GM18907 (cell line): ENCODE measurements around the gene OR11A1.

Experiments
- ATAC-seq: cut with Tn5 transposase; IDR thresholded peaks from one replicate; pipeline ENCODE4 v1.9.1; 2021; ENCODE audit warnings: mild to moderate bottlenecking, moderate library complexity; ENCODE audit not compliant: unreplicated experiment

Gene OR11A1, protein sequence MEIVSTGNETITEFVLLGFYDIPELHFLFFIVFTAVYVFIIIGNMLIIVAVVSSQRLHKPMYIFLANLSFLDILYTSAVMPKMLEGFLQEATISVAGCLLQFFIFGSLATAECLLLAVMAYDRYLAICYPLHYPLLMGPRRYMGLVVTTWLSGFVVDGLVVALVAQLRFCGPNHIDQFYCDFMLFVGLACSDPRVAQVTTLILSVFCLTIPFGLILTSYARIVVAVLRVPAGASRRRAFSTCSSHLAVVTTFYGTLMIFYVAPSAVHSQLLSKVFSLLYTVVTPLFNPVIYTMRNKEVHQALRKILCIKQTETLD

GRCh38 chr6:29456971-29457370, at the start of gene OR11A1, which contains the start of gene OR2H1:
TSS of gene OR11A1 (minus strand) at chr6:29457071. CDS start at chr6:29427641, 29,430 bp downstream.
TSS of gene OR2H1 (plus strand) at chr6:29457155. CDS start at chr6:29461770, 4,615 bp downstream.
- no peak for ATAC-seq

DNA sequence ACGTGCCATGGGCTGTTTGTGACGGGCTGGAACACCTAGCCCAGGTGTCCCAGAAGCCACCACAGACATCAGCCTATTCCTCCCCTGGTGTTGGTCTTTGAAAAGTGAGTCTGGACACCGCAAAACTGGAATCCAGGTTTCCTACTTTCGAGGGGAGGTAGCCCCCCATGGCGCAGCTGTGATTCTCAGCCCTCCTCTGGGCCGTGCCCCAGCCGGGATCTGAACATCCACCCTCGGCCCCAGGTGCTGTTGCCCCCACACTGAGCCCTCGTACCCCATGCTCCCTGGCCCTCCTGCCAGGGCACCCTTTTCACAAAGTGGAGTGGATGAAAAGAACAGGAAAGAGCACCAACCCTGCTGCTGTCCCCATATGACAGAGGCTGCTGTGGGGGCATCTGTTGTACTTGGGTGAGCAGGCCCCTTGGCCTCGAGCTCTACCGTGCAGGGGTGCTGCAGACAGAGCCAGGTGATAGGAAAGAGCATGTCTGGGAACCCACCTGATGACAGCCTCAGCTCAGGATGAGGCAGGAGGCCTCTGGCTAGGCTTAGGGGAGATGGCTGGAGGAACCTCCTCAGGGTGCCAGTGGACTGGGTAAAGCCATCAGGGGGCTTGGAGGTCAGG, 49.7 kb upstream of the OR11A1 start:
- no peak for ATAC-seq

GRCh38 chr6:29505808-29506207, 48.9 kb upstream of the OR11A1 start:
- ATAC-seq: no peak

DNA sequence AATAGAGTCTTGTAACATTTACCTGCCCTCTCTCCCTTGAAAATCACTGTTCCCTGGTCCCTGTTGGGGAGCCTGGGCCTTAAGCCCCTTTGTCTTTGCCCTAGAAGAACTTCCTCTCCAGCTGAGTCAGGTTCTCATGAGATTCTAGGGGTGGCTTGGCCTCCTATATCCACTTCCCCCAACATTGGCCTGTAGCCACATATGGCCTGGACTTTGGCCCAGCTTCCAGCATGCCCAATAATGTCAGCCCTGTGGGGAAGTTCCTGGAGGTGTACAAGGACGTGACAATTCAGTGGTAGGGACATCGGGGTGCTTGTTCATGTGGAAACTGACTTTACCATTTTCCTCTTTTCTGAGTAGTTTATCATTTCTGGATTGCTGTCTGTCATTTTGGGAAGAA, 48.1 kb upstream of the OR11A1 start:
- no peak for ATAC-seq

DNA sequence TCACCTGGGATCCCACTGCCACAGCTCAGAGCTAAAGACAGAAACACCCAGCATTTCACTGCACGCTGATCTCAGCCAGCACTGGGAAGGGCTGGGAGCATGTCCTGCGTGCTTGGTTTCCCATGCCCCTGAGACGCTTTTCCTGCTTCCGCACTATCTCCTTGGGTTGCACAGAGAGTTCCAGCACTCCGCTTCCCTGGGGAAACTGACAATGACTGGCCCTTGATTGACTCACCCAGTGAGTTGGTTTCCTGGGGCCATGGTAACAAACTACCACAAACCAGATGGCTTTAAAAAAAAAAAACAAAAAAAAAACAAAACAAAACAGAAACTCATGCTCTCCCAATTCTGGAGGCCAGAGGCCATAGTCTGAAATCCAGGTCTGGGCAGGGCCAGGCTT, 45.7 kb upstream of the OR11A1 start:
- no peak for ATAC-seq

GRCh38 chr6:29502181-29502580, 45.3 kb upstream of the OR11A1 start:
- no peak for ATAC-seq

DNA sequence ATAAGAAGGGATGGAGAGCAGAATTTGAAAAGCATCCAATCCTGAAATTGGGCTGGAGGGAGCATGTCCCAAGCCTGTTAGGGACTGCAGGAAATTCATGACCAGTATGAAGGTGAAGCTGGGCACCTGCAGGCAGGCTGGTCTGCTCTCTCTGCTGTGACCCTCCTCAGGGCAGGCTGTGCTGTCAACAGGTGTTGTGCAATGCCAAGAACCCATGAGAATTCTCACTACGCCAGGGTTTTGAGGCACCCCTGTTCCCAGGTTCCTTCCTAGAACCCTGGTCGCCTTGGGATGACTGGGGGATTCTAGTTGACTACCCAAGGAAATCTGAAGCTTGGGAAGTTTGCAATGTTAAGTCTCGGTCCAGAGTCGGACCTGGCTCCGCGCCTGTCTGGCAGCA, 44.2 kb upstream of the OR11A1 start:
- no peak for ATAC-seq

- no peak for ATAC-seq
These were observed 43.7 kb upstream of the OR11A1 start for GRCh38 chr6:29500594-29500993.

GRCh38 chr6:29499704-29500103, 42.8 kb upstream of the OR11A1 start:
- no peak for ATAC-seq

DNA sequence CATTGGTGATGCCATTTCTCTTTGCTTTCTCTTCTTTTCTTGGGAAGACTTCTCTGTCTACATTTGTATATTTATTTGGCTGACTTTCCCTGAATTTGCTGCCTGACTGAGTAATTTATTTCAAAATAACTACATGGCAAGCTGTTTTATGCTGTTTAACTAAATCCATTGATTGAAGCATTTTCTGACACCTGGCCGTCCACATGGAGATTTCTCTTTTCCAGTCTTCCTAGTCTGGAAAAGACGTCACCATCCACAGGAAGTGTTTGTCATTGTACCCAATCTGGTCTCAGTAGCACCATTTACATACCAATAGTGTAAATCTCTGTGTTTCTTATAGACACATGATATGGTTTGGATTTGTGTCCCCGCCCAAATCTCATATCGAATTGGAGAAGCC, 40.1 kb upstream of the OR11A1 start:
- no peak for ATAC-seq

DNA sequence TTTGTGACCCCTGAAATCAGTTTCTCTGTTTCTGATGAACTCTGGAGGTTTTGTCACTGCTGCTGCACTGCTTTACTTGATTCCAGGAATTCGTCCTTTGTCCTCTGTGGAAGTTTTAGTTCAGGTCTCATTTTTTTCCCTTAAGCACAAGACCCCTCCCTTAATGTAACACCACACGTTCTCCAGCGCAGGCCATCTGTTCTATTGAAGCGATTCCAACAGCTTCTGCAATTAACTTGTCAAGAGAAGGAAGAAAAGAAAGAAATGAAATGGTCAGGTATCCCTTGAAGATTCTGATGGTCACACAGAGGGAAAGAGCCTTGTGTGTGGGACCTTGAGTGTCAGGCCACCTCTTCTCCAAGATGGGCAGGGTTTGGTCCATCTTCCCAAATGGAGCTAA, 38.7 kb upstream of the OR11A1 start:
- no peak for ATAC-seq

- no peak for ATAC-seq
These were observed 37.3 kb upstream of the OR11A1 start for GRCh38 chr6:29494131-29494530.

GRCh38 chr6:29493261-29493660, 36.4 kb upstream of the OR11A1 start:
- ATAC-seq: no peak

GRCh38 chr6:29491574-29491973, 34.7 kb upstream of the OR11A1 start:
- no peak for ATAC-seq

DNA sequence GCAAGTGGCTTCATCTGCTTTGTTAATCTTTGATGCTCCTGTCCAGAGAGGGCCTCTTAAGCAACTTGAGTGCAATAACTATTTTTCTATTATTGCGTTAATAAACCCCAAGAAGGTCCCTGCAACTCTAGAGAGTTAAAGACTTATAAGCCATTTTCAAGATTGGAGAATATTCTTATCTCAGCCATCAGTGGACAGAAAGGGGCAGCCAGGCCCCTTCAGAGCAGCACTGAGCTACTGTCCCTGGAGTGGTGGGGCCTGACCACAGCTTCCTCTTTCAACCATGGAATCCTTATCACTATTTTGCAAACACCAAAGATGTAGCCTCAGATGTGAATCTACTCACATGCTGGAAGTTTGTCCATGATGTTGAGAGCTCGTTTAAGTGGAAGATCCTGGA, 33.7 kb upstream of the OR11A1 start:
- ATAC-seq: no peak

DNA sequence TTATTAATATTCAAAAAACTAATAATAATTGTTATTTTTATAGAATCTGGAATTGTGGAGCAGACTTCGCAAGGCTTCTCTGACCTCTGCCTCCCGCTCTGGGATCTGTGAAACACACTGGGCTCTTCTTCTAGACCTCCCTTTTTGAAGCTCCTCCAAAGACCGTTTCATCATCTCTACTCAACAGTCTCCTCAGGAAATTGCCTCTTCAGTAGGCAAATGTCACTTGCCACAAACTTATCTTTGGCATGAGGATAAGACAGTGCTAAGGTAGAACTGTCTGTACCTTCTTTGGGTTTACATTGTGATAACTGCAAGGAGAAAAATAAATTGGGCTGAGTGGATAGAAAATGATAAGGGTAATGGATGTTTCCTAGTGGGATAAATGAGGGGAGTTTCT, 33.2 kb upstream of the OR11A1 start:
- ATAC-seq: no peak

DNA sequence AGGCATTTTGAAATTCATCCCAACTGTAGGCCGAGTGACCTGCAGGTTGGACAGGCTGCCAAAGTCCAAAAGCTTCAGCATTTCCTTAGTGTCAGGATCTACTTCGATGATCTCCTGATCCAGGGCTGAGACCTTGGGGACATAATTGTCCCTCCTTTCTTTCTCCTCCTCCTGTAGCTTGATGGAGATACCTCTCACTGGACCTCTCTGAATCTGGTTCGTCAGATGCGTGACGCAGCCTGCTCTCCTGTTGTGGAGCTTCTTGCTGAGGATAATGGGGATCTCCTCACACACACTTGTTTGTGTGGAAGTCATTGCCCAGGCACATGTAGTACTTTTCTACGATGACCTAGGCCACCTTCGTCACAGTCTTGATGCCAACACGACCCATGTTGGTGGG, 32.4 kb upstream of the OR11A1 start:
- ATAC-seq: no peak

DNA sequence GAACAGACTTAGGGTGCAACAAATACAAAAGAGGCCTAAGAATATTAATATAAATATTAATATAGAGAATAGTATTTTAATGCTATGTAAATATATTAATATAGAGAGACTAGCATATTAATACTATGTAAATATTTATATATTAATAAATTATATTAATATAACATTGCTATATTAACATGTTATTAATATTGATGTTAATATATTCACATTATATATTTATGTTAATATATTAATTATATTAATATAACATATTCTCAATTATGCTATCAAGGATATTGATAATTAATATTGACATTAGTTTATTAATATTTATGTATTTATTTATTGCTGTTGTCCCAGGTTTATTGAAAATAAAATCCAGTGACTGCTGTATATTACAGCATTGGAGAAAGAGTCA, 32.0 kb upstream of the OR11A1 start:
- no peak for ATAC-seq

DNA sequence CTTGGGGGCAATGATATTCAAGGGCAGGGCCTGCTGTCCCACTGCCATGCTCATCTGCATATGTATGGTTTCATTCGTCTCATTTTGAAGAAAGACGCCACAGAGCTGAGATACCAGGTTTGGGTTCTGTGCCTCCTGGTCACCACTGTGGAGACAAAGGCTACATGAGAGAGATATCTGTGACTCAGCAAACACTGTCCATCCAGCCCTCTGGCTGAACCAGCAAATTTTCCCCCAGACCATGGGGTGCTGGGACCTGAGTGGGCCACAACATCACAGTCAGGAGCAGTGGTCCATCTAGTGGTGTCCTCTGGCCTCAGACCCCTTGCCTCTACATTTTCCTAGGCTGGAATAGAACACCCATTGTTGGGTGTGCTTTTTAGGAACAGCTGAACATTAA, 30.8 kb upstream of the OR11A1 start, which contains the start of gene MAS1L:
Gene MAS1L, minus strand, starts transcription at position 297 of the 400 bp plus-strand sequence. Its CDS starts 54 bp downstream, at position 243.
- no peak for ATAC-seq

- ATAC-seq: no peak
These were observed 30.3 kb upstream of the OR11A1 start for GRCh38 chr6:29487131-29487530.

GRCh38 chr6:29486577-29486976, 29.7 kb upstream of the OR11A1 start:
- no peak for ATAC-seq

DNA sequence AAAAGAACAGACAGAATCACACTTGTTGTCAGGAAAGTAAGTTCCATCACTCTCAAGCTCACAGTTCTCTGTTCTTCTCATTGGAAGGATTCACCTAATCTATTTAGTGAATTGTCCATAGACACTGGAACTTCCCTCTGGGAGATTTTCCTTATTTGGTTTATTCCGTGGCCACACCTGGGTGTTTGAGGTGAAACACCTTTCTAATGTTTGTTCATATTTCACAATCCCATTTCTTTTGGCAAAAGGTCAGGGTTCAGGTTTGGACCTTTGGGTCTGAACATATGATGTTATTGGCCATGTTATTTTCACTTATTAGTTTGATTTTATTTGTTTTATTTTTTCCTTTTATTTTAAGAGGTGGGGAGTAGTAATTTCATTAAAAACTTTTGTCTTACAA, 26.9 kb upstream of the OR11A1 start:
- ATAC-seq: no peak

GRCh38 chr6:29483186-29483585, 26.3 kb upstream of the OR11A1 start:
- ATAC-seq: no peak
